Natural killer cell treated with Interleukin-12 subunit alpha and Interleukin-12 subunit beta and Interleukin-15 and Interleukin-18, amount 100 ng/mL, for 72 hours (primary cell): Measurements from ENCODE around the gene STRADA. TPM values are rescaled to one million over a fixed set of nuclear protein-coding genes. Genes with fewer than 3 reads are reported as not detected.
"Not testable (repeated sequence)": the region's sequence is repeated elsewhere in the genome, so short reads cannot be mapped to it uniquely, and the experiment has no call there.

Experiments used
- ATAC-seq, 2 donors: fragments of 150-1000 bp; cut with Tn5 transposase in 1 of 2; sonication (Bioruptor Pico), chemical (Tn5 transposase) in 1 of 2; 2 replicates each; pipeline ENCODE4 v1.10.0; 2021
- DNase-seq: peaks from one replicate; pipeline ENCODE4 v3.0.0; 2022; ENCODE audit warnings: low spot score
- H3K27ac Mint-ChIP-seq, 2 donors: 1 replicate in 1 of 2; 2 replicates in 1 of 2; pipeline ENCODE4 v1.8.0; 2022; ENCODE audit warnings: mixed read lengths in 2 of 2, mild to moderate bottlenecking in 1 of 2, moderate library complexity in 1 of 2
- H3K27me3 Mint-ChIP-seq, 2 donors: 1 replicate in 1 of 2; 2 replicates in 1 of 2; pipeline ENCODE4 v1.8.0; 2022; ENCODE audit warnings: mixed read lengths in 2 of 2
- H3K36me3 Mint-ChIP-seq: one replicate; pipeline ENCODE4 v1.8.0; 2022; ENCODE audit warnings: mixed read lengths
- H3K4me1 Mint-ChIP-seq, 2 donors: 1 replicate in 1 of 2; 2 replicates in 1 of 2; pipeline ENCODE4 v1.8.0; 2022; ENCODE audit warnings: low read depth in 2 of 2, mixed read lengths in 2 of 2, mild to moderate bottlenecking in 1 of 2
- H3K4me3 Mint-ChIP-seq: one replicate; pipeline ENCODE4 v1.8.0; 2022; ENCODE audit warnings: mixed read lengths
- H3K9me3 Mint-ChIP-seq: 2 replicates; pipeline ENCODE4 v1.8.0; 2022; ENCODE audit warnings: mixed read lengths
- total RNA-seq, 2 donors: library from RNA; stranded (reverse); gene quantifications; one replicate each; pipeline ENCODE4 v1.2.3, GENCODE V29; 2022

STRADA gene
- total RNA-seq, 2 donors from 2014 or later = 59.5 to 86.5 TPM

DNA sequence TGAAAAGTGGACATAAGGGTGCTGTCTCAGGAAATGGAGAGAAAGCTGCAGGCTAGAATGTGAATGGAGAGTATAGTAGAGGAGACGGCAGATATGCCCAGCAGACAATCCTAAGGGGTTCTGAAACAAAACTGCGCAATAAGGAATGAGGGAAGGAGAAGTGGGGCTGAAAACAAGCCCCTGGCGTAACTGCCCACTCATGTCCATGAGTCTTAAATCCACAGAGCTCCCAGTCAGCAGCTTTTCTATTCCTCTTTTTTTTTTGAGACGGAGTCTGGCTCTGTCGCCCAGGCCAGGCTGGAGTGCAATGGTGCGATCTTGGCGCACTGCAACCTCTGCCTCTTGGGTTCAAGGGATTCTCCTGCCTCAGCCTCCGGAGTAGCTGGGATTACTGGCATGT is 5.9 kb downstream of the STRADA start:
- DNase-seq = no peak
- H3K9me3 Mint-ChIP-seq = no peaks in the 10 kb centered on the region
- no peaks in the 10 kb centered on the region for H3K27me3 Mint-ChIP-seq
- no peaks in the 10 kb centered on the region for H3K36me3 Mint-ChIP-seq
- H3K27ac Mint-ChIP-seq = no peak overlapping the region
- H3K4me3 Mint-ChIP-seq = no peak overlapping the region
- H3K4me1 Mint-ChIP-seq = peaks cover 8 to 11% of the 10 kb centered on the region in 2 donors
- no peak for ATAC-seq

DNA sequence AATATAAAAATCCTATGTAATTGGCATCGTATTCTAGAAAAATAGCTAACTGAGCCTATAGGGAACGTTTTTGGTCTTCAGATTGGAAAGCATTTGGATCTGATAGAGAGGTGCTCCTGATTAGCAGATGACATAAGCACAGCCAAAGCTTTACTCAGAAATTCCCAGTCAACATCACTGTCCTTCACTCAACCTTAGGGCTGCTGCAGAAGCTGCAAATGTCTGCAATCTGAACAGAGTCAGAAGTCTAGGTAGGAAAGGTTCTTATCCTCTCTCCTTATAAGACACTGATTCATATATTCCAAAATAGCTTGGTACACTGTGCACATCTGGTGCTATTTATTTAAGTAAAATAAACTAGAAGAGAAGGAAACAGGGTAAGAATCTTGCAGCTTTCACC is 19.2 kb downstream of the STRADA start:
- Mint-ChIP-seq H3K4me3 (no peak overlapping the region), H3K36me3 (peaks cover 6% of the 10 kb centered on the region), H3K27me3 (no peaks in the 10 kb centered on the region), H3K9me3 (no peaks in the 10 kb centered on the region), H3K27ac (no peak overlapping the region), H3K4me1 (no peaks in the 10 kb centered on the region)
- DNase-seq (no peak), ATAC-seq (no peak)

DNA sequence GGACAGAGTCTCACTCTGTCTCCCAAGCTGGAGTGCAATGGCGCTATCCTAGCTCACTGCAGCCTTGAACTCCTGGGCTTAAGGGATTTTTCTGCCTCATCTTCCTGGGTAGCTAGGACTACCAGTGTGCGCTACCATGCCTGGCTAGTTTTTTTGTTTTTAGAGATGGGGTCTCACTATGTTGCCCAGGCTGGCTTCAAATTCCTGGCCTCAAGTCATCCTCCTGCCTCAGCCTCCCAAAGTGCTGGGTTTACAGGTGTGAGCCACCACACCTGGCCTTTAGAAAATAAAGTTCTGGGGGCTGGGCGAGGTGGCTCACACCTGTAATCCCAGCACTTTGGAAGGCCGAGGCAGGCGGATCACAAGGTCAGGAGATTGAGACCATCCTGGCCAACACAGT is 21.4 kb downstream of the STRADA start:
- not testable (repeated sequence) for H3K36me3 Mint-ChIP-seq, H3K27me3 Mint-ChIP-seq, DNase-seq, H3K4me3 Mint-ChIP-seq, H3K27ac Mint-ChIP-seq, H3K4me1 Mint-ChIP-seq, ATAC-seq, H3K9me3 Mint-ChIP-seq

DNA sequence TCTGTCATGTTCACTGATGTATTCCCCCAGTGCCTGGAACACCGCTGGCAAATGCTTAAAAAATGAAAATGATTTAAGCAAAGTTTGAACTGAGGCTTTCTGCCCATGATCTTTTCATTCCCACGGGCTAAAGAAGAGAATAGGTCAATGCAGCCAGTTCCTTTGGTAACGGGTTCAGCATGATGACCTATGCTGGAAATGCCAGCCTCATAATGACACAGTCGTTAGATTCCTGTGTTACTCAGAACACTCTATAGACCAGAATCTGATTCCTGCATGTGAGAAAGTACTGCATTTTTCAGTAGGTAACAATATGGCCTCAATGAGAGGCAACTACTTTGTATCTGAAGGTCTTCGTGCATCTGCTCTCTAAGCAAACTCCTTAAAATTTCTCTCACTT is 22.6 kb downstream of the STRADA start:
- no peak for ATAC-seq
- H3K4me1 Mint-ChIP-seq = no peaks in the 10 kb centered on the region
- no peak for DNase-seq

DNA sequence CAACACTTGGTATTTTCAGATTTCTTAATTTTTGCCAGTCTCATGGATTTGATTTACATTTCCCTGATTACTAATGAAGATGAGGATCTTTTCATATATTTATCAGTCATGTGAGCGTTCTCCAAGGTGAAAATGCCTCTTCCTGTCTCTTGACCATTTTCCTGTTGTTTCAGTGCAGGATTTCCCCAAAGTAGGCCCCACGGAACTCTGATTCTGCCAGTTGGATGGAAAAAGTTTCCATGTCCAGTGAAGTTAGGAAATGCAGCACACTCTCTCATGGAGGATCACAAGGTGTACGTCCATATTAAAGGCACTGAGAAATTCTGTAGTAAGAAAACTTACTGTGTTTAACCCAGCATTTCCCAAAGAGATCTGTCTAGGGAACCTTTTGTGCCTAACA is 25.2 kb downstream of the STRADA start:
- Mint-ChIP-seq H3K27me3 (no peaks in the 10 kb centered on the region), H3K4me1 (no peaks in the 10 kb centered on the region), H3K4me3 (no peak overlapping the region), H3K27ac (peak overlapping the region in 1 of 2 donors; percentile 6), H3K36me3 (peaks cover 6% of the 10 kb centered on the region), H3K9me3 (no peaks in the 10 kb centered on the region)
- ATAC-seq (no peak), DNase-seq (no peak)

More for the DNA sequence above, 22.6 kb downstream of the STRADA start:
- H3K4me3 Mint-ChIP-seq = no peak overlapping the region
- H3K27ac Mint-ChIP-seq = no peak overlapping the region
- peaks cover 6% of the 10 kb centered on the region for H3K36me3 Mint-ChIP-seq
- H3K27me3 Mint-ChIP-seq = no peaks in the 10 kb centered on the region
- no peaks in the 10 kb centered on the region for H3K9me3 Mint-ChIP-seq

DNA sequence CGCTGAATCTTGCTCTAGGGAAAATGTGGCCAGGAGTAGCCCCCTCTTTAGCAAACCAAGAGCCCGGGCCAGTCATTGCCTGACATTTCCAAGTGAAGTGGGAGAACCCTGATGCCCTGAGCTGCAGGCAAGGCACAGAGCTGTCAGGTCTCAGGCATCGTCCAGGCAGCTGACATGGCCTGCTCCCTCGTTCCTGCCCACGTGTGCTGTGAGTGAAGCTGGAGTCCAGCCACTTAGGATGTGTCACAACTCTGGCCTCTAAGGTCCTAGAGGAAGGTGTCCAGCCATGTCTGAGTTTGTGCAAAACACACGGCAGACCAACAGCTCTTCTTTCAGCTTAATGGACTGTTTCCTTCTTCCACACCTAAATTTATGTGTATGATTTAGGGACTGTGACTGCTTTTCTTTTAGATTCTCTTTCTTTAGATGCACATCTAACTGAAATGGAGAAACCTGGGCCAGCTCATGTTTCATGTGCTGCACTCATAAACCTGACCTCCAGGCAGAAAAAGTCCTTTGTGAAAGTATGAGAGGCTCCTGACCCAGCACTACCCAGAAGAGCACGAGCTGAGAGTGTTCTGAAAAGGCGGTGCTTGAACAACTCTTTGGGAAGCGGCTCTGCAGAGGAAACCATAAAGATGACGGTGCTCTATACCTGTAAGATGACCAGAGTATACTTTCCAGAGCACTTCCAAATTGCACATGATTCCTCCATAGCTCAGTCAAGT is 26.9 kb downstream of the STRADA start:
- no peaks in the 10 kb centered on the region for H3K27me3 Mint-ChIP-seq
- H3K9me3 Mint-ChIP-seq = no peaks in the 10 kb centered on the region
- no peak for DNase-seq
- peaks cover 6% of the 10 kb centered on the region for H3K36me3 Mint-ChIP-seq
- no peak for ATAC-seq
- H3K4me1 Mint-ChIP-seq = peaks cover 4 to 5% of the 10 kb centered on the region in 2 donors
- H3K4me3 Mint-ChIP-seq = no peak overlapping the region
- H3K27ac Mint-ChIP-seq = no peak overlapping the region

DNA sequence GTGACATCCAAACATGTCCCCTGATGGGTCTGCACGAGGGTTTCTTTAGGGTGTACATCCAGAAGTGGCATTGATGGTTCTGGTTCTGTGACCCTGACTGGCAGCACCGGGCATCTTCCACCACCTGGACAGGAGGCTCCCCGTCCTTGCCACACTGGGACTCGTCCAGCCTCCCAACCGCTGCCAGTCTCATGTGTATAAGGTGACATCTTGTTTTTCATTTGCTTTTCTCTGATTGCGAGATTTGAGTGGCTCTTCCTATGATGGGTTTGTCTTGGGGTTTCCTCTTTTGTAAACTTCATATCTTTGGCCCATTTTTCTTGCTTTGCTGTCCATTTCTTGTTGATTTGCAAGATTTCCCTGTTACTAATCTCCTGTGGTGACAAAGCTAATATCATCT is 32.5 kb downstream of the STRADA start:
- Mint-ChIP-seq H3K9me3 (no peaks in the 10 kb centered on the region), H3K36me3 (peaks cover 10% of the 10 kb centered on the region), H3K27me3 (no peaks in the 10 kb centered on the region), H3K4me3 (peak overlapping the region; percentile 3), H3K4me1 (peaks cover 33 to 36% of the 10 kb centered on the region in 2 donors), H3K27ac (peak overlapping the region; percentile 34 to 44)
- DNase-seq (no peak), ATAC-seq (peak in 1 of 2 donors; percentile 10)

DNA sequence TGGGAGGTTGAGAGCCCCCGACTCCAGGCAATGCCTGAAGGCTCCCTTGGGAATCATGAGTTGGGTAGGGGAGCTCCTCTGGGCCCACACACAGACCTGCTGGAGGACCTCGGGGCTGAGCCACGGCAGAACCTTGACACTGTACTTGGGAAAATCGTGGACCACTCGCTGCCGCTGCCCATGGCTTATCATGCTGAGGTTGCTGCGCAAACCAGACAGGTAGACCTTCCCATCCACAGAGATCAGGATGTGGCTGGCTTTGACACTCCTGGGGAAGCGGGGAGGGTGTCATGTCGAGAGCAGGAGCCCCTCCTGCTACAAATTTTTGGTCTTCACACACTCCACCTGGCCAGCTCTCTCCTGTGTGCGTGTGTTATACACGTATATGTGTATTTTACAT is 34.4 kb downstream of the STRADA start:
- Mint-ChIP-seq H3K4me3 (no peak overlapping the region), H3K36me3 (peaks cover 15% of the 10 kb centered on the region), H3K9me3 (no peaks in the 10 kb centered on the region), H3K27ac (peak overlapping the region; percentile 46 to 93), H3K4me1 (peaks cover 51 to 52% of the 10 kb centered on the region in 2 donors), H3K27me3 (no peaks in the 10 kb centered on the region)
- no peak for DNase-seq
- ATAC-seq = no peak

DNA sequence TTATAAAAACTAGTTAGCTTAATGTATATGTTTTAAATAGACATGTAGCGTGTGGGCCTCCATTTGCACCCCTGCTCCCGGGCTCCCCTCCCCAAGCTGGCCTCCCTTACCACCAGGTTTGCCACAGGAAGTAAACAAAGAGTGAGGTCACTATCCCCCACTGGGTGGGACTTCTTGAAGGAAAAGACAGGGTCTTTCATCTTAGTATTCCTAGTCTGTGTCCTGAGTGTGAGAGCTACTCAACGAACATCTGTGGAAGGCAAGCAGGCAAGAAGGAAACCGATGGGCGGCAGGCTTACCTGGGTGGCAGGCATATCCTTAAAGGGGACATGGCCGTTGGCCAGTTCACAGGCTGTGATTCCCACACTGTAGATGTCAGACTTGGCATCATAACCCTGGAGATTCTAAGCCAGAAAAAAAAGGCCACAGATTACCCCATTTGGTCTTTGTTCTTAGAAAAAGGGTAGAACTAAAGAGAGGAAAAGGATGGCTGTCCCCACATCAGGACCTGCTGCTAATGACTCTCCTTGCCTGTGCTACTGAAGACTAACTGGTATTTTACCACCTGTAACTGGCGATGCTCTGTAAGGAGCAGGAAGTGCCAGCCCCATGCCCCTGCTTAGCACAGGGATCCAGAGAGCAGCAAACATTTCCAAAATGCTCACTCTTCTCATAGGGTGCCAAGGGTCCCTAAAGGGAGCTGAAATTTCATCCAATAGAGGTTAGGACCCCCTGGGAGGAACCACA is 35.1 kb downstream of the STRADA start:
- Mint-ChIP-seq H3K27ac (peak overlapping the region; percentile 46 to 93), H3K4me1 (peaks cover 55 to 56% of the 10 kb centered on the region in 2 donors), H3K27me3 (no peaks in the 10 kb centered on the region), H3K4me3 (peak overlapping the region; percentile 56), H3K9me3 (no peaks in the 10 kb centered on the region), H3K36me3 (peaks cover 15% of the 10 kb centered on the region)
- no peak for ATAC-seq
- DNase-seq = no peak

DNA sequence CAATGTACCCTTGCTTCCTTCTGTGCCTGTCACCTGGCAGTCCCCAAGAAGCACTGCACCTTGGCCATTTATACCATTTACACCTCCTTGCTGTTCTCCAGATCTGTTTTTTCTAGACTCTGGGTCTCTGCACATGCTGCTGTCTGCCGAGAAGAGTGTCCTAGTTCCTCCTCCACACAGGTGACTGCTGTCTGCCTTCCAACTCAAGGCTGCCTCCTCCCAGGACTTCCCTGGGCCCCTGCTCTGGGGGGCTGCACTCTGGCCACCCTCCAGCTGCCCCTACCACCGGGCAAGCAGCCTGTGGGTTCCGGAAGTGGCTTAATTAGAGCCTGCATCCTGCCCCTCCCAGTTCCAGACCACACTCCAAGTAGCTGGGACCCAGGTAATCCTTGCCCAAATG is 35.9 kb downstream of the STRADA start:
- H3K36me3 Mint-ChIP-seq = peaks cover 15% of the 10 kb centered on the region

DNA sequence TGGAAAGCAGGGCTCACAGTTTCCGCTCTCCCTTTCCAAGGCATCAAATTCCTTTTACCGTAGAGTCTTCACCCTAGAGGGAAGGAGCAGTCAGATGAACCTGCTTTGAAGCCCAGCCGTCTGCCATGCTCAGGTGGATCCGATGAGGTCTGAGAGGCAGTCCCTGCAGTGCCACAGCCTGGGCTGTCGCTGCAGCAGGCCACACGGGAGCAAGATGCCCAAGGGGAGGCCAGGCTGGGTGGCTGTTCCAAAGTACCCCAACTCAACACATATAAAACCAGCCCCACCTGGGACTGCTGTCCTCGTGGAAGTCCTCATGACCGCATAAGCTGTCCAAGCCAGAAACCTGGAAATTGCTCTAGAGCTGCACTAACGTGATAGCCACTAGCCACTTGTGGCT is 36.8 kb downstream of the STRADA start:
- Mint-ChIP-seq H3K27ac (peak overlapping the region; percentile 46 to 93), H3K4me1 (peaks cover 55% of the 10 kb centered on the region in 2 donors), H3K27me3 (no peaks in the 10 kb centered on the region), H3K4me3 (no peak overlapping the region), H3K9me3 (no peaks in the 10 kb centered on the region), H3K36me3 (peaks cover 15% of the 10 kb centered on the region)
- ATAC-seq (no peak), DNase-seq (no peak)

More for the DNA sequence above, 35.9 kb downstream of the STRADA start:
- peaks cover 59% of the 10 kb centered on the region in 2 donors for H3K4me1 Mint-ChIP-seq
- ATAC-seq (no peak), DNase-seq (no peak)
- no peaks in the 10 kb centered on the region for H3K9me3 Mint-ChIP-seq
- H3K4me3 Mint-ChIP-seq = peak overlapping the region; percentile 56
- peak overlapping the region; percentile 46 to 93 for H3K27ac Mint-ChIP-seq
- H3K27me3 Mint-ChIP-seq = no peaks in the 10 kb centered on the region

DNA sequence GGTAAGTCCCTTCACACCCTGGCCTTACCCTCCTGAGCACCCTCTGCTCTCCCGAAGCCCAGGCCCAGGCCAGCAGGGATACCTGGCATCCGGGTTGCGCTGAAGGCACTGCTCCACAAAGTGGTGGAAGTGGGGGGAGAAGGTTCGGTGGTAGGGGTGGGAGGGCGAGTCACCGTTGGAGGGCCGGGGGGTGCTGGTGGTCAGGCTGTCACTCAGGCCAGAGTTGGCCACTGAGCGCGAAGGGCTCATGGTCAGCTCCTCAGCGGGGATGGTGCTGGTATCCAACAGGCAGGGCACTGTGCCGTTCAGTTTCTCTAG is 37.4 kb downstream of the STRADA start:
- Mint-ChIP-seq H3K9me3 (no peaks in the 10 kb centered on the region), H3K4me3 (no peak overlapping the region), H3K4me1 (peaks cover 51% of the 10 kb centered on the region in 2 donors), H3K27ac (peak overlapping the region; percentile 92 to 95), H3K36me3 (peaks cover 11% of the 10 kb centered on the region), H3K27me3 (no peaks in the 10 kb centered on the region)
- ATAC-seq = no peak
- DNase-seq = no peak

DNA sequence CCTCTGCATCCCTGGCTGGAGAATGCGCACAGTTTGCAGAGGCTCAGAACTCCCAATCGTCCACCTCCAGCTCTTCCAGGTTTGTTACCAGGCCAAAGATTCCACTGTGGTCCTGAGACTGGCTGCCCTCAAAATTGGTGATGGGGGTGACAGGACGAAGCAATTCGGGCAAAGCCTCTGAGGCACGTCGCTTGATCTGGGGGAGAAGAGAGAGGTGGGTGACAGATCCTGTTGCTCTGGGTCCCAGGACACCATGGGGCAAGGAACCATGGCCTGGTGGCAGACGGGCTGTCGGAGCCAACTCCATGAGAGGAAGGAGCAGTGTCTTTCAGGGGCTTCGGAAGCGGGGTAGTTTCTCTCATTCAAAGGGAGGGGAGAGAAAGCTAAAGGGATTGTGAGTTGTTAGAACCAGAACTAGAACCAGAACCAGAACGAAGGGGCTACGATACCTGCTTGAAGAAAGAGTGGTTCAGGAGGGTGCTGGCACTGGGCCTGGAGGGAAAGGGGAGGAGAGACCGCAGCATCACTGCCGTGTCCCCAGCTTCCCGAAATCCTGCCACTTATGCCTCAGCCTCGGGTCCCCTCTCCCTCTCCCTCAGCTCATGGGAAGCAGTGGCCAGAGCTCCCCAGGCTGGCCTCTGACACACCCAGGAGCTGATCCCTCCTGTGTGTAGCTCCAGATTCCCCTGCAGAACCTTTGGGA is 37.9 kb downstream of the STRADA start:
- H3K4me3 Mint-ChIP-seq = peak overlapping the region; percentile 90
- H3K4me1 Mint-ChIP-seq = peaks cover 46% of the 10 kb centered on the region in 2 donors
- no peaks in the 10 kb centered on the region for H3K27me3 Mint-ChIP-seq
- ATAC-seq (no peak), DNase-seq (no peak)
- peaks cover 6% of the 10 kb centered on the region for H3K36me3 Mint-ChIP-seq
- no peaks in the 10 kb centered on the region for H3K9me3 Mint-ChIP-seq
- H3K27ac Mint-ChIP-seq = peak overlapping the region; percentile 92 to 95

DNA sequence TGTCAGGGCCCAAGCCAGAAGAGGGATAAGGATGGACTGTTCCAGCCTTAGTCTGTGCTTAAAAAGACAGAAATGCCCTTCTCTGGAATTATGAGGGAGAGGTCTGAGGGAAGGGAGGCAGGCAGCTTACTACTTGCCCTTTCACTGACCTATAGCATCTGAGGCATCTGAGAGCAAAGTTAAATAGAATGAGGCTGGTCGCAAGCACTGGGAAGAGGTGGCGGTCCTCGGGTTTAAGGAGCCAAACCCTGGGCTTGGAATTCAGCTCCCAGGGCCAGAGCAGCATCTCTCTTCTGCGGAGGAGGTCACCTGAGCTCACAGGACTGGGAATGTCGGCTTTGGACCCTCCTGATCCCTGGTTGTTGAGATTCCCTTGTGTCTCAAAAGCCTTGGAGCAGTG is 38.6 kb downstream of the STRADA start:
- Mint-ChIP-seq H3K4me1 (peaks cover 42 to 45% of the 10 kb centered on the region in 2 donors), H3K9me3 (no peaks in the 10 kb centered on the region), H3K27me3 (no peaks in the 10 kb centered on the region), H3K4me3 (peak overlapping the region; percentile 90), H3K27ac (peak overlapping the region; percentile 92 to 95), H3K36me3 (peaks cover 5% of the 10 kb centered on the region)
- no peak for ATAC-seq
- no peak for DNase-seq
